OCI-LY7 (cell line): Measurements from ENCODE around the gene LIN28B.

Source experiments
- CTCF ChIP-seq: fragments of 200-600 bp; sonication (generic); conservative IDR thresholded peaks from 2 replicates; pipeline ENCODE4 v1.5.1; 2014; ENCODE audit warnings: mild to moderate bottlenecking, antibody characterized with exemption, low read length, moderate library complexity, mixed read lengths
- EZH2phosphoT487 ChIP-seq: fragments of 200-600 bp; sonication (generic); IDR thresholded peaks from 2 replicates; pipeline ENCODE4 v1.6.1; 2018; ENCODE audit warnings: low read depth, borderline replicate concordance, mild to moderate bottlenecking, mixed run types, antibody characterized with exemption, low read length, moderate library complexity, mixed read lengths

- TF ChIP-seq CTCF (no peak), EZH2phosphoT487 (no peak)
Observed at GRCh38 chr6:105116150-105116549, 159.2 kb downstream of the LIN28B start.
